ENCODE data around the gene IPO7. TPM values are rescaled to one million over a fixed set of nuclear protein-coding genes. Genes with fewer than 3 reads are reported as not detected.

IPO7 gene
- total RNA-seq, 1 experiment from 2014 or later: 226 TPM

GRCh38 chr11:9344061-9344680 is 40.3 kb upstream of the IPO7 start:
- DNase-seq (ENCODE audit: low spot score): no peak
- no peak for ATAC-seq
- no peak overlapping the region for H3K27ac Mint-ChIP-seq

More at GRCh38 chr11:9344061-9344680, 40.3 kb upstream of the IPO7 start:
- H3K4me3 Mint-ChIP-seq: no peak overlapping the region
- ChIA-PET POLR2A (no interaction called here), CTCF (no interaction called here)
- TF ChIP-seq TP53 (CRISPR knock-in tag; IDR thresholded peaks at IDR 0.05) (no peak), ZNF281 (CRISPR knock-in tag; IDR thresholded peaks at IDR 0.05) (no peak), CREB1 (CRISPR knock-in tag; IDR thresholded peaks at IDR 0.05) (no peak), NR3C1 (CRISPR knock-in tag; conservative IDR thresholded peaks at IDR 0.05; ENCODE audit: low read depth) (no peak), ATF1 (CRISPR knock-in tag; IDR thresholded peaks at IDR 0.05) (no peak), ZNF317 (CRISPR knock-in tag; IDR thresholded peaks at IDR 0.05; ENCODE audit: borderline replicate concordance, low read depth) (no peak), ATF3 (CRISPR knock-in tag; conservative IDR thresholded peaks at IDR 0.05) (no peak), ZNF512 (CRISPR knock-in tag; IDR thresholded peaks at IDR 0.05; ENCODE audit: borderline replicate concordance) (no peak), NFE2L1 (CRISPR knock-in tag; IDR thresholded peaks at IDR 0.05) (no peak), SOX15 (CRISPR knock-in tag; IDR thresholded peaks at IDR 0.05) (no peak), CDX4 (CRISPR knock-in tag; IDR thresholded peaks at IDR 0.05; ENCODE audit: borderline replicate concordance) (no peak)
- TF ChIP-seq, protein P1, sequence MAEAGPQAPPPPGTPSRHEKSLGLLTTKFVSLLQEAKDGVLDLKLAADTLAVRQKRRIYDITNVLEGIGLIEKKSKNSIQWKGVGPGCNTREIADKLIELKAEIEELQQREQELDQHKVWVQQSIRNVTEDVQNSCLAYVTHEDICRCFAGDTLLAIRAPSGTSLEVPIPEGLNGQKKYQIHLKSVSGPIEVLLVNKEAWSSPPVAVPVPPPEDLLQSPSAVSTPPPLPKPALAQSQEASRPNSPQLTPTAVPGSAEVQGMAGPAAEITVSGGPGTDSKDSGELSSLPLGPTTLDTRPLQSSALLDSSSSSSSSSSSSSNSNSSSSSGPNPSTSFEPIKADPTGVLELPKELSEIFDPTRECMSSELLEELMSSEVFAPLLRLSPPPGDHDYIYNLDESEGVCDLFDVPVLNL (CRISPR knock-in tag; IDR thresholded peaks at IDR 0.05; ENCODE audit: borderline replicate concordance, low read depth): no peak
- TF ChIP-seq, protein P2, sequence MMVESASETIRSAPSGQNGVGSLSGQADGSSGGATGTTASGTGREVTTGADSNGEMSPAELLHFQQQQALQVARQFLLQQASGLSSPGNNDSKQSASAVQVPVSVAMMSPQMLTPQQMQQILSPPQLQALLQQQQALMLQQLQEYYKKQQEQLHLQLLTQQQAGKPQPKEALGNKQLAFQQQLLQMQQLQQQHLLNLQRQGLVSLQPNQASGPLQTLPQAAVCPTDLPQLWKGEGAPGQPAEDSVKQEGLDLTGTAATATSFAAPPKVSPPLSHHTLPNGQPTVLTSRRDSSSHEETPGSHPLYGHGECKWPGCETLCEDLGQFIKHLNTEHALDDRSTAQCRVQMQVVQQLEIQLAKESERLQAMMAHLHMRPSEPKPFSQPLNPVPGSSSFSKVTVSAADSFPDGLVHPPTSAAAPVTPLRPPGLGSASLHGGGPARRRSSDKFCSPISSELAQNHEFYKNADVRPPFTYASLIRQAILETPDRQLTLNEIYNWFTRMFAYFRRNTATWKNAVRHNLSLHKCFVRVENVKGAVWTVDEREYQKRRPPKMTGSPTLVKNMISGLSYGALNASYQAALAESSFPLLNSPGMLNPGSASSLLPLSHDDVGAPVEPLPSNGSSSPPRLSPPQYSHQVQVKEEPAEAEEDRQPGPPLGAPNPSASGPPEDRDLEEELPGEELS (CRISPR knock-in tag; IDR thresholded peaks at IDR 0.05): no peak
- TF ChIP-seq, protein P3, sequence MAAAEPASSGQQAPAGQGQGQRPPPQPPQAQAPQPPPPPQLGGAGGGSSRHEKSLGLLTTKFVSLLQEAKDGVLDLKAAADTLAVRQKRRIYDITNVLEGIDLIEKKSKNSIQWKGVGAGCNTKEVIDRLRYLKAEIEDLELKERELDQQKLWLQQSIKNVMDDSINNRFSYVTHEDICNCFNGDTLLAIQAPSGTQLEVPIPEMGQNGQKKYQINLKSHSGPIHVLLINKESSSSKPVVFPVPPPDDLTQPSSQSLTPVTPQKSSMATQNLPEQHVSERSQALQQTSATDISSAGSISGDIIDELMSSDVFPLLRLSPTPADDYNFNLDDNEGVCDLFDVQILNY (CRISPR knock-in tag; IDR thresholded peaks at IDR 0.05): no peak
- TF ChIP-seq, protein P4, sequence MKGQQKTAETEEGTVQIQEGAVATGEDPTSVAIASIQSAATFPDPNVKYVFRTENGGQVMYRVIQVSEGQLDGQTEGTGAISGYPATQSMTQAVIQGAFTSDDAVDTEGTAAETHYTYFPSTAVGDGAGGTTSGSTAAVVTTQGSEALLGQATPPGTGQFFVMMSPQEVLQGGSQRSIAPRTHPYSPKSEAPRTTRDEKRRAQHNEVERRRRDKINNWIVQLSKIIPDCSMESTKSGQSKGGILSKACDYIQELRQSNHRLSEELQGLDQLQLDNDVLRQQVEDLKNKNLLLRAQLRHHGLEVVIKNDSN (CRISPR knock-in tag; IDR thresholded peaks at IDR 0.05): no peak
- TF ChIP-seq, protein P5, sequence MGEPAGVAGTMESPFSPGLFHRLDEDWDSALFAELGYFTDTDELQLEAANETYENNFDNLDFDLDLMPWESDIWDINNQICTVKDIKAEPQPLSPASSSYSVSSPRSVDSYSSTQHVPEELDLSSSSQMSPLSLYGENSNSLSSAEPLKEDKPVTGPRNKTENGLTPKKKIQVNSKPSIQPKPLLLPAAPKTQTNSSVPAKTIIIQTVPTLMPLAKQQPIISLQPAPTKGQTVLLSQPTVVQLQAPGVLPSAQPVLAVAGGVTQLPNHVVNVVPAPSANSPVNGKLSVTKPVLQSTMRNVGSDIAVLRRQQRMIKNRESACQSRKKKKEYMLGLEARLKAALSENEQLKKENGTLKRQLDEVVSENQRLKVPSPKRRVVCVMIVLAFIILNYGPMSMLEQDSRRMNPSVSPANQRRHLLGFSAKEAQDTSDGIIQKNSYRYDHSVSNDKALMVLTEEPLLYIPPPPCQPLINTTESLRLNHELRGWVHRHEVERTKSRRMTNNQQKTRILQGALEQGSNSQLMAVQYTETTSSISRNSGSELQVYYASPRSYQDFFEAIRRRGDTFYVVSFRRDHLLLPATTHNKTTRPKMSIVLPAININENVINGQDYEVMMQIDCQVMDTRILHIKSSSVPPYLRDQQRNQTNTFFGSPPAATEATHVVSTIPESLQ (CRISPR knock-in tag; IDR thresholded peaks at IDR 0.05): no peak
- no peaks in the 10 kb centered on the region for H3K9me3 Mint-ChIP-seq
- H3K27me3 Mint-ChIP-seq (ENCODE audit: low read depth): no peaks in the 10 kb centered on the region
- peaks cover 23% of the 10 kb centered on the region for H3K4me1 Mint-ChIP-seq
- no peaks in the 10 kb centered on the region for H3K36me3 Mint-ChIP-seq
